T-helper 2 cell treated with Interferon-gamma antibody and Interleukin-4, amounts not matched to agents 100 ng/mL and 5 ng/mL, for 36 hours (primary cell): ENCODE results near the gene FIGN. TPM values are rescaled to one million over a fixed set of nuclear protein-coding genes. Genes with fewer than 3 reads are reported as not detected.

Experiments used
- intact Hi-C: fragments of 100-400 bp; cut with micrococcal nuclease; formaldehyde crosslinking; loops from one replicate; pipeline ENCODE4 v1.15.1; 2023
- total RNA-seq: library from RNA; stranded (reverse); gene quantifications from 2 replicates; pipeline ENCODE4 v1.2.3, GENCODE V29; 2022

The FIGN gene
- total RNA-seq, 1 donor from 2014 or later = not detected

DNA sequence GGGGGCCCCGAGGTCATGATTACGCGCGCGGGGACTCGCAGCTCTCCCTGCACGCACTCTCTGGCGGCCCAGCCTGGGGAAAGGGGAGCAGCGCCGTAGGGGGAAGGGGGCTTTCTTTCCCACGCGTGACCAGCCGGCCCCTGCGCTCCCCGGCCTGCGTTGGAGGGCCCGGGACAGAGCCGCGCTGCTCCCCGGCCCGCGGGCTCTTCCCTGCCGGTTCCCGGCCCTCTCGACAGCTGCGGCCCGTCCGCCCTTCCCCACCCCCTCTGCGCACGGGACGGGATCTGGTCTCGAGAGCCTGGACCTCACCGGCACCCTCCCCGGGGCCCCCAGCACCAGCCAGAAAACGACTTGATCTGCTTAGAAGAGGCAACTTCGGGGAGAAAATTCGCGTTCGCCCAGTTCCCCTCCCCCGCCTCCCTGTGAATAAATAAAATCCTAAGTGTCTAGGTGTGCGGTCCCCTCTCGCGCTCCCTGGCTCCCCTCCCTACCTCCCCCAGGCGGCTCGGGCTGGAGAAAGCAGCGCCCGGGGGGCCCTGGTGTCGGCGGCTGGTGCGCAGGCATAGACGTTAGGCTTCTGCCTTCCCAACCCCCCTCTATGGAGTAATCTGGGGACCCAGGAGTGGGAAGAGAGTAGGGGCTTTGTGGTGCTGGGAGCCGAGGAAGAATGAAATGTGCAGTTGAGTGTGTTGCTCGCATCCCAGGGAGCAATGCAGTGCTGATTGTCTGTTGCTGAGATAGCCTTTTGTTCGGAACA lies 803 bp upstream of the FIGN start:
- intact Hi-C loops = no loop called here

DNA sequence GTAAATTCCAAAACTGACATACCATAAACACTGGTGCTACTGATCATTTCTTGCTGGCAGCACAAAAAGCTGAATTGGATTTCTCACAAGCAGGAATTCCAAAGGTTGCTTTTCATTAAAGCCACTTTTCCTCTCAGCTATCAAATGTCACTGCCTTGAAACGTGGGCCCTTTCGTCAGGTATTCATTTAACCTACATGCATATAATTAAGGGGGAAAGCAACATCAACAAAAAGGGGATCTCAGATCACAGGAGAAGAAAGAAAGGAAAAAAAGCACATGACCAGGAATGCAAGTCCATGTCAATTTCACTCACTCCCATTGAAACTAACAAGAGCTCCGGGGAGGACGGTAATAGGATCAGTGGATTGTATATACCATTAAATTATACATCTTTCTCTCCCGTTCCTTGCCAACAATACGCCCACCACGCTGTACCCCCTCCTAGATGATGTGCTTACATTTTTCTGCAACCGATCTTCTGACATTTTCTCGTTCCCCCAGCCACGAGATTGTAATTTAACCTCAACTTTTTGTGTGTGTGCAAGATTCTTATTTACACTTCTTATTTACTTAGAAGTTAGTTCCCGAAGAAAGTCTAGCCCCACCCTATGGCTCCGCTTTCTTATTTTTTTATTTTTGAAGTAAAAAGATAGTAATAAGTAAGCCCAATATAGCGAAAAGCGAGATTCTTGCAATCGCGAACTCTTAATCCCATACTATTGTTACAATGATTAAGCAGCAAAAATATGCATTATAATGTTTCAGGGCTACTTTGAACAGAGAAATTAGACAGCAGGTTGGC lies 725 bp downstream of the FIGN start:
- intact Hi-C loops = no loop called here

- intact Hi-C loops = no loop called here
Measured at GRCh38 chr2:163734401-163734800, 1.4 kb downstream of the FIGN start.

GRCh38 chr2:163733956-163734355 lies 1.9 kb downstream of the FIGN start:
- intact Hi-C loops = no loop called here

GRCh38 chr2:163733301-163733938 lies 2.4 kb downstream of the FIGN start:
- intact Hi-C loops = no loop called here

GRCh38 chr2:163732727-163733126 lies 3.1 kb downstream of the FIGN start:
- intact Hi-C loops = no loop called here

- intact Hi-C loops = no loop called here
Measured at GRCh38 chr2:163731735-163732134, 4.1 kb downstream of the FIGN start.

DNA sequence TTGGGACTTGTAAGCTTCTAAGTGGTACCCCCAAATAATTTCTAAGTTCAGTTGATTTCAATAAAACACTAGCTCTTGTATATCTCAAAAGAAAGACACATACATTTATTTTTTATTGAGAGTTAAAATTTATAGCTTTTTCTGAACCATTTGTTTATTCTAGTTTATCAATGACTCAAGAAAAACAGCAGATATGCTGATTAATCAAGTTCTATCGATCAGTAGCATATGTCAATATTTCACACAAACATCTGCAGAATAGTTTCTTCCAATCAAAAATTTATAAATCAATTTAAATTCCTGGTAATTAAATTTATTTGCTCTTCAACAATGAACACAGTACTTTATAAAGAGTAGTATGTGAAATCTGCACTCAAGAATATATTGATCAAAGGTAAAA lies 5.3 kb downstream of the FIGN start:
- intact Hi-C loops = no loop called here

GRCh38 chr2:163729636-163730273 lies 6.1 kb downstream of the FIGN start:
- intact Hi-C loops = no loop called here

DNA sequence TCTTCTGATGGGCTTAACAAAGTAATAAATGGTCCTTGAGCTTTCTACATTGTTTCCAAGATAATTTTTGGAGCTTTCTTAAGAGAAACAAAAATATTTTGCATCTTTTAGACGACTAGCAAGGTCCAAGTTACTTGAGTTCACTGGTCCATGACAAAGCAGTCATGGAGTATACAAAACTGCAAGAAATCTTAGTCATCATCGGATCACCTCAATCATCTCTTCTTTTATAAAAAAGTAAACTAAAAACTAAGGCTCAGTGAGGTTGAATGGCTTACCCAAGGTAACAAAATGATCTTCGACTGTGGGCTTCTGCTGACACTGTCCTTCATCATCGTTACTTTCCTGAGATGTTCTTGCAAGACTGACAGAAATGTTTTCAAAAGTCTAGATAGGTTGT lies 11.9 kb downstream of the FIGN start:
- intact Hi-C loops = no loop called here

GRCh38 chr2:163723348-163723747 lies 12.5 kb downstream of the FIGN start:
- intact Hi-C loops = no loop called here

DNA sequence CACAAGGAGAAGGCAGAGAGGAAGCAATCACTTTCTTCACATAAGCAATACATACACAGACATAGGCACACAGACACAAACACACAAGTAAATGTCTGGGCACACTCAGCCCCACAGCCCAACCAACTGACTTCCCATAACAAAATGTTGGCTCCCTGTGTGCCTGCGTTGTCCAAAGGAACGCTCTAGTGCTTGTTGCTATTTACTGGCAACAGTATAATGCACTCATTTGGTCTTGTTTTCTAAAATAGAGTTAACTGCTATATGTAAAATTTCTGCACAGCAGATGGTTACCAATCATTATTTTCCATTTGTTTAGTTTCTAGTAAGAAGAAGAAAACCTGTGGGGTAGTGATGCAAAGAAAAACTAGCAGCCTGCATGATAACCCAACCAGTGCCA lies 16.5 kb downstream of the FIGN start:
- intact Hi-C loops = no loop called here

DNA sequence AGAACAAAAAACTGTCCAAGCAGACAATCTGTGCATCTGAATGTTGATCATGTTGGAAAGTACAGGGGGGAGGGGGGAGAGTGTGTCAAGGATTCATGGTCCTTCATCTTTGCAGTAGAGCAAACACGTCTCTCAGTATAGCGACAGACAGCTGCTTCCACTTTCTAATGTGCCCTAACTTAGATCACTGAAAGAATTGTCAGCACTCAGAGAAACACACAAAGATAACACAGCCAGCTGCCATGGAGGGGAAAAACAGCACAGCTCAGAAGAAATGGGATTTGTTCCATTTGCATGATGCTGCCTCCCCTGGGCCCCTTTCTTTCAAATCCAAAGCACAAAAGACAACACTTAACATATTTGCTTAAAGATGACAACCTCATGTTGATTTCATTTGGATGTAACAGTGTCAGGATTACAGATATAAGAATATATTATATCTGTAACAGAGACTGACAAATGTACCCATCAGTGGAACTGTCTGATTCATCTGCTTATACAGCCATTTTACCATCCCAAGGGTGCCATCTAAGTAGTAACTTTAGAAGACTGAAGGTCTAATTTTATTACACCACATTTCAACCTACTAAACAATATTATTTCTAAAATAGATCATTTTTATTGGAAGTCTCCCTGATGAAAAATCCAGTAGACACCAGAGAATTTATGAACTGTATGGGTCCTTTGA lies 17.7 kb downstream of the FIGN start:
- intact Hi-C loops = no loop called here

- intact Hi-C loops = no loop called here
Measured at GRCh38 chr2:163717515-163717914, 18.3 kb downstream of the FIGN start.

DNA sequence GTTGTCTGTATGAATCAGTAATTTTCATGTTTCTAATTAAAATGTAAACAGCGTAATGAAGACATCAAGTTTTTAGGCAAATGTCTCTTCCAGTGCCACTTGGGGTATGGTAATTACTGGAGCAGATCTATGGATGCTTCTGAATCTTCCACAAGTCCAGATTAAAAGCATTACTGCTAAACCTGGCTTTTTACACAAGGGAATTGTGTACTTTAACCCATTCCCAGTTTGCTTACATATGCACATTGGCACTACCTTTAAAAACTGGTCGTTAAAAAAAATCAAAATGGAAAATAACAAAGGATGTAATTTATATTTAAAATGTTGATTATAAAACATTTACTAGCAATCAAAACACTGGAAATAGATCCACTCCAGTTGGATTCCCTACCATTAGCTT lies 19.7 kb downstream of the FIGN start:
- intact Hi-C loops = no loop called here

GRCh38 chr2:163715668-163716067 lies 20.1 kb downstream of the FIGN start:
- intact Hi-C loops = no loop called here

DNA sequence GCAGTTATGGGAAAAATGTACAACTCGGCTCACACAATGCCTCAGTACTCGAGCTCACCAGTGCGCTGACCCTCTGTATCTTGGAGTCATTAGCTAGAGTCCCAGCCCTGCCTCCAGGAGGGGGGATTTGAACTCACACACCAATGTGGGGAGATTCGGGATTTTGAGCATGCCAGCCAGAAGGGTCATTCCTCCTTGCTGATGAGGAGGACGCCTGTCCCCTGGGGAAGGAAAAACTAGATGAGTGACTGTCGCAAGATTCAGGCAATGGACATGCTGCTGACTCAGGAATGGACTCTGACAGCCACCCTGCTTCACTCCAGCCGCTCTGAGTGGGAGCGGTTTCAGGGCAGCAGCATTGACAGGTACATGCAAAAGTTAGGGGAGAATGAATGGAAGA lies 20.6 kb downstream of the FIGN start:
- intact Hi-C loops = no loop called here

DNA sequence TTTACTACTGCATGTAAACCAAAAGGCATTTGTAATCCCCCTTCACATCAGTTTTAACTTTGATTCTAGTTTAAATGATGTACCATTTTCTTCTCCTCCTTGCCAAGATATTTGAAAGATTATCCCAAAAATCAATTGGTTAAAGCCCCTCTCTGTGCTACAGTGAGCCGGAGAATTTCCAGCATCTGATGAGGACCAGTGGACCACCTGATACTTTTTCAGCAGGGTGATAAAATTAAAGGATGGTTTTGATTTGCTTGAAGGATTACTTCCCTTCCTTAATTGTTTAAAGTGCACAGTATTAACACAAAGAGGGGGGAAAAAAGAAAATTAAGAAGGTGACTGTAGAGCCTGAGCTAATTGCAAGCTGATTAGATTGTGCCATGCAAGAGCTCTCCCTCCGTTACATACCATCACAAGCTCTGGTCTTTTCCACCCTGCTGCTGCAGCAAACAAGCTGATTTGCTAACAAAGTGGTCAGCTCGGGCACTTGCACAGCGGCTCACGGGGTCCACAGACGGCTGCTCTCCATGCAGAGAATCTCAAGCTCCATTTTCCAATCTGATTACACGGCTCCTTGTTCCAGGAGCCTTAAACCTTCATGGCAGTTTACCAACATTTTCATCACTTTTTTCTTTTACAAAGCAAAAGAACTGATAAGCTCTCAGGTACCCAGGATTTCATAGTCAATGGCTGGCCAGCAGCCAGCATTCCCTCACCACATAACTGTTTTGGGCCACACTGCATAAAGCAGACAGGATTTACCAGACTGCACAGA lies 22.1 kb downstream of the FIGN start:
- intact Hi-C loops = no loop called here

- intact Hi-C loops = no loop called here
Measured at GRCh38 chr2:163711699-163712098, 24.1 kb downstream of the FIGN start.

DNA sequence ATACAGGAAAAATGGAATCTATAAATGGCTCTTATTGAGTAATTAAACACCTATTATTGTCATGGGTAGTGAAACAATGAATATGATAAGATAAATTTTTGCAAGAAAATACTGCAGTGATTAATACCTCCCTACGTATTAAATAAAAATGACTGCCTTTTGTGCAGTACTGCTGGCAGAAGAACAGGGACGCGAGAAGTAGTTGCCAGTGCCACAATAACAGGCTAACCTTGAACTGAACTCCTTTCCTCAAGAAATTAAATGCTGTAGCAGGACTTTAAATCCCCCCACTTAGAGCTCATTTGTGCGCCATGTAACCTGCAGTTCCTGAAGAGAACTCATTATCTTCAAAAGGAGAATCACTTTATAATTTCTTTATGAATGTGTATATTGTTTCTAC lies 24.6 kb downstream of the FIGN start:
- intact Hi-C loops = no loop called here
